Stimulated activated CD8-positive, alpha-beta memory T cell treated with anti-CD3 and anti-CD28 coated beads, Interleukin-4, amount 100 ng/mL, for 4 hours (primary cell): ENCODE data around the gene CREB3.
A peak's percentile ranks its signal among the peaks of the same experiment; 100 is the strongest.

Experiments used
- DNase-seq, 2 donors: peaks; one replicate each; pipeline ENCODE4 v3.0.0-alpha.2; 2020; ENCODE audit warnings: low read depth in 2 of 2, low spot score in 1 of 2

Gene CREB3, protein sequence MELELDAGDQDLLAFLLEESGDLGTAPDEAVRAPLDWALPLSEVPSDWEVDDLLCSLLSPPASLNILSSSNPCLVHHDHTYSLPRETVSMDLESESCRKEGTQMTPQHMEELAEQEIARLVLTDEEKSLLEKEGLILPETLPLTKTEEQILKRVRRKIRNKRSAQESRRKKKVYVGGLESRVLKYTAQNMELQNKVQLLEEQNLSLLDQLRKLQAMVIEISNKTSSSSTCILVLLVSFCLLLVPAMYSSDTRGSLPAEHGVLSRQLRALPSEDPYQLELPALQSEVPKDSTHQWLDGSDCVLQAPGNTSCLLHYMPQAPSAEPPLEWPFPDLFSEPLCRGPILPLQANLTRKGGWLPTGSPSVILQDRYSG

GRCh38 chr9:35732185-35732799 lies at the start of gene CREB3, which contains the start of gene TLN1:
TSS of gene CREB3 (plus strand) at chr9:35732666. CDS start at chr9:35732773, 107 bp downstream.
TSS of gene TLN1 (minus strand) at chr9:35732195. CDS start at chr9:35725694, 6,501 bp downstream.
- DNase-seq: peak; percentile 87 to 94

DNA sequence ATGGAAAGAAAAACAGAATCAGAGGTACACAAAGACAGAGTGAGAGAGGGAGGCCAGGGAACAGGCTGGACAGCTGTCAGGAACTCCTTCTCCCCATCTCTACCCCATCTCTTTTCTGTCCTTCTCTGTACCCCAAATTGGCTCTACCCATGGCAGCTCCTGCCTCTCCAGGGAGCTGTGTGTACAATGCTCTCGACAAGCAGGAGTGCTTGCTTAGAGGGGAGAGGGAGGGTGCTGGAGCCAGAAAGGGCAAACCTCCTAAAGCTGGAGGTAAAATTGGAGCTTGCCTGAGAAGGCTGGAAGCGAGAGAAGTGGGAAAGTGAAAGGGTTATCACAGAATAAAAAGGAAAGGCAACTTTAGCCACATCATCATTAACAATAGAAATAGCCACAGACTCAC lies 49.1 kb upstream of the CREB3 start:
- DNase-seq: no peak

DNA sequence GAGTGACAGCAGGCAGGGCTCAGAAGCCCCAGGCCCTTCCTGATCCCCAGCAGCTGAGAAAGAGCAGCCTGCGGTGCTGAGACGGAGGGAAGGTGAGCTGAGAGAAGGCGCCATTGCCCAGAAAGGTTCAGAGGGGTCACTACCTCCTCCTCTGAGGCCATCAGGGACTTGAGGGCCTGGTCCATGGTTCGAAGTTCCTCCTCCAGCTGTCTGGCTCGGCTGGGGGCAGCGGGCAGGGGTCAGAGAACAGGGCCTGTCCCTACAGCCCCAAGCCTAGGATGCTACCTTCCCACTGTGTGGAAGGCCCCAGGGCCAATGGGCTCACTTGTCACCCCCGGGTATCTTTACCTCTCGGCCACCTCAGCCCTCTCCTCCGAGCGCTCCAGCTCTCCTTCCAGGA lies 47.5 kb upstream of the CREB3 start:
- no peak for DNase-seq

GRCh38 chr9:35685506-35685905 lies 47.0 kb upstream of the CREB3 start:
- no peak for DNase-seq

GRCh38 chr9:35686222-35687203 lies 46.0 kb upstream of the CREB3 start:
- DNase-seq: no peak

- DNase-seq: no peak
These were observed 45.2 kb upstream of the CREB3 start for GRCh38 chr9:35687306-35687705.

DNA sequence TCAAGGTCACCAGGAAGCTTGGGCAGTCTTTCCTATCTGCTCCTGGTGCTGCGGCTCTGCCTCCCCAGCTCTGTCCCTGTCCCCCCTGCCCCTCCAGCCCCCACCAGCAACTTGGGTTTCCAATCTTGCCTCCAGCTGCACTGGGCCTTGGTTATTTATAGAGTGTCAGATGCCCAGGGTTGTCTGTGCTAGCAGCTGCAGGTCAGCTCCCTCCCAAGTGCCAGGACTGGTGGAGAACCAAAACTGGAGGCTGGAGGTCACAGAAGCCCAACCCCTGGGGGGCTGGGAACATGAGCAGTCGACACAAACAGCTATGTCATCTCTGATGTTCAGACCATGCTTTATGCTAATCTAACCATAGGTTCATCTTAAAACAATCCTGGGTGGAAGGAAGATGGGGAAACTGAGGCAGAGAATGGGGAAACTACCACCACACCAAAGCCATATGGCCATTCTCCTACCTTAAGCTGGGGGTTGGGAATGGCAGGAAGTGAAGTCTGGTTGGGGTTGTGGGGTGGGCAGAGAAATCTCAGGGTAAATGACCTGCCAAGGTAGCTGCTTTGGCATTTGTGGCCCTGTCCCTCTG lies 44.4 kb upstream of the CREB3 start:
- DNase-seq: no peak

- no peak for DNase-seq
These were observed 43.6 kb upstream of the CREB3 start for GRCh38 chr9:35688558-35689541.

DNA sequence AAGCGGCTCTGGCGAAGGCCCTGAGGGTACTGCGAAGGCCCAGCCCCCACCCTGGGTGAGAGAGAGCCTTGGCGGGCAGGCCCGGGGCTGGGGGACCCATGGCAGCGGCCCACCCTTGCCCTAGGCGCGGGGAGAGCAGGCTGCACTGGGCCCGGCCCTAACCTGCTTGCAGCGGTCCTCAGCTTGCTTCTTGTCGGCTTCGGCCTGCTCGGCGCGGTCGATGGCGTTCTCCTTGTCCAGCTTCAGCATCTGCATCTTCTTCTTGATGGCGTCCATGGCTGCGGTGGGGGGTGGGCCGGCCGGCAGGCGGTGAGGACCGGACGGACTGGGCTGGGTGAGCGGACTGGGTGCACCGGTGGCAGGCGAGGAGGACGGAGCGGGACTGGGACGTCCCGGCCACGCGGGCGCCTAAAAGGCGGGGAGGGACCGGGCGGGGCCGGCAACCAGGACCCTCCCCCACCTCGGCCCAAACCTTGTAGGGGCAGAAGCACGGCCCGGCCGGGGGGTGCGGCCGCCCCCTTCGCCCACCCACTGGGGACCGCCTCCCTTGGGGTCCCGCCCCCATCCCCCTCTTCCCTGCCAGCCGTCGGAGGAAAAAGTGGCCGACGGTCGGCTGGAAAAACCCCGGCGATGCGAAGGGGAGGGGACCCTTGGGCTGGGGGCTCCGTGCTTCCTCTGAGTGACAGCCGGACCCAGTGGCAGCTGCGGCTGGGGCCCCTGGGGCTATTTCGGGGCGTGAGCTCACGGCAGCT lies 42.7 kb upstream of the CREB3 start, which contains the start of gene TPM2:
Gene TPM2 (minus strand): TSS at position 384 of the 752 bp plus-strand sequence. CDS start 108 bp downstream, at position 276.
- no peak for DNase-seq

DNA sequence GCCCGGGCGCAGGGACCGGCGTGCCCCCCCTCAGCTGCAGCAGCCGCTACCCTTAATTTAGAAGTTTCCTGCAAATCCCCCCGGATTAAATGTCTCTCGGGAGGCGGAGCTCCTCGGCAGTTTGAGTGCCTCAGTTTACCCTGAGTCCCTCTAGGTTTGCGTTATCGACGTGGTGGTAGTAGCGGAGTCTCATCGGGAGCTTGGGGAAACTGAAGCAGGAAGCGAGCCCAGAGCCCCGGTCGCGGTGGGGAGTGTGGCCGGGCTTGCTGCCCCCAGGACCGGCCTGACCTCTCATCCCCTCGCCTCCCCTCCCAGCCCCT lies 42.2 kb upstream of the CREB3 start:
- no peak for DNase-seq

- no peak for DNase-seq
These were observed 41.7 kb upstream of the CREB3 start for GRCh38 chr9:35690614-35691333.

DNA sequence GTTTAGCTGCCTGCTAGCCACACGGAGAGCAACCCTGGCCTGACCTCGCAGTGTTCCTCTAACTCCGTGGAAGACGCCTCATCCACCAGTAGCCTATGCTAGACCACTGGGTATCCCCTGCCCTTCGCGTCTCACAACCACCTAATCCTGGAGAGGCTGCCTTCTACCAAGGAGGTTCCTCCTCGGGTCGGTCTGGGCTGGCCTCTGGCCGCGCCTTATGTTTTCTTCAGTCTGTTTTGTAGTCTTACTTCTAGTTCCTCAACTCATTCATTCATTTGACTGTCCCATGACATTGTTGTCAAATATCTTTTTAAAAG lies 41.2 kb upstream of the CREB3 start:
- DNase-seq: no peak

GRCh38 chr9:35691757-35692301 lies 40.6 kb upstream of the CREB3 start:
- DNase-seq: no peak

DNA sequence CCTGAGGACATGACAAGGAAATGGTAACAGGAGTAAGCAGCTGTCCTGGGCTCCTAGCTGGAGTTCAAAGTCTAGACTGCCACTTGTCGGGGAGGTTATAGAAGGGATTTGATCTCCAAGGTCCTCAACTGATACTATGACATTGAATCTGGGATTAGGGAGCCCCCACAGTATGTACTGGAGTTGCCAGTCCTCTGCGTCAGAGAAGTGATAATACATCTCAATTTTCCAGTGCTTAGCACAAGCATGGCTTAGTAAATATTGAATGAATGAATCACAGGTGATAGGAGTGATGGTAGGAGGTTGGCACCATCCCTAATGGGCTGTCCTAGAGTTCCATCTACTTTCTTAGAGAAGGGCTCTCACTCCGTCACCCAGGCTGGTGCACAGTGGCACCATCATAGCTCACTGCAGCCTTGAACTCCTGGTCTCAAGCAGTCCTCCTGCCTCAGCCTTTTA lies 36.5 kb upstream of the CREB3 start:
- no peak for DNase-seq

- peak; percentile 21 to 24 for DNase-seq
These were observed 35.8 kb upstream of the CREB3 start for GRCh38 chr9:35696520-35697215.

GRCh38 chr9:35697486-35697885 lies 35.0 kb upstream of the CREB3 start:
- DNase-seq: no peak

- DNase-seq: no peak
These were observed 34.2 kb upstream of the CREB3 start for GRCh38 chr9:35698231-35698630.

DNA sequence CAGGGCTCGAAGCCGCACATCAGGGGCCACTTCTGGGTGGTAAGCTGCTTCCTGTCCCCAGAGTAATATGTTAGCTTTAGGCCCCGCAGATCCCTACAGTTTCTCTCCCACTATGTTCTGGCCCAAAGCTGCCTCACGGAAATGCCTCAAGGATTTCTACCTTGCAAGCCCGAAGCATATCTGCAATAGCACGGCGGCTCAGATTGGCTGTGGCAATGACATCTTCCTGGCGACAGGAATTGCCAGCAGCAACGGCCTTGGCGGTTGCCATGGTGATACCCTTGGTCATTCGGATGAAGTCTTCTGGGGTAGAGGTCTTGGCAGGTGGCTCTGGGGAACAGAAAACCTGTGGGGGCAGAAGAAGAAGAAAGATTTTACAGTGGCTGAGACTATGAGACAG lies 32.4 kb upstream of the CREB3 start:
- no peak for DNase-seq
